Measurements from ENCODE around the gene AKT1.
"Not testable (repeated sequence)": the region's sequence is repeated elsewhere in the genome, so short reads cannot be mapped to it uniquely, and the experiment has no call there.

Gene AKT1

DNA sequence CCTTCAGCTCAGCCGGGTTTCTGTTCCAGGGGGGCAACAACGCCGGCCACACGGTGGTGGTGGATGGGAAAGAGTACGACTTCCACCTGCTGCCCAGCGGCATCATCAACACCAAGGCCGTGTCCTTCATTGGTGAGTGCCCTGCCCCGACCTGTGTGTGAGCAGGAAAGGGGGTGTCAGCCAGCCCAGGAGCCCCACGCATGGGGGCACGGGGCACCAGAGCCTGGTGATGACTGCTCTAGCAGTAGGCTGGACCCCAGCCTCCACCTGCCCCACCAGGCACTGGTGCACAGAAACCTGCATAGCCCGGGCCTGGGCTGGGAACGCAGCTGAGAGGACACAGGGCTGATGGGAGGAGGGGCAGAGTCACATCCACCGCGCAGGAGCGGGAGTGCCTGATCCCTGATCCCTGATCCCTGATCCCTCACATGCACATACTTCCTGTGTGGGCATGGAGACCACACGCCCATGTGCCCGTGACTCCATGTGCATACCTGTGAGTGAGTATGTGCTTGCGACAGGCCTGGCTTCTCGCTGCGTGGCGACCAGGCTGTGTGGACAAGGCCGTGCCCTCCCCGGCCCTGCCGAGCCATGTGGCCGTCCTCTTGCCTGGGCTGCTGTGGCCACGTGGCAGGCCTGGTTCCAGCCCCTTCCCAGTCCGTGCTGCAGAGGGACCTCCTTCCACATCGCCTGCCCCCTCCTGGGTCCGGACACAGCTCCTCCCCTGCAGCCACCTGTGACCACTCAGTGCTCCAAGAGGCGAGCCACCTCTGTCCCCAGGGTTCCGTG lies 60.4 kb downstream of the AKT1 start:
- DNase-seq, result no peak

DNA sequence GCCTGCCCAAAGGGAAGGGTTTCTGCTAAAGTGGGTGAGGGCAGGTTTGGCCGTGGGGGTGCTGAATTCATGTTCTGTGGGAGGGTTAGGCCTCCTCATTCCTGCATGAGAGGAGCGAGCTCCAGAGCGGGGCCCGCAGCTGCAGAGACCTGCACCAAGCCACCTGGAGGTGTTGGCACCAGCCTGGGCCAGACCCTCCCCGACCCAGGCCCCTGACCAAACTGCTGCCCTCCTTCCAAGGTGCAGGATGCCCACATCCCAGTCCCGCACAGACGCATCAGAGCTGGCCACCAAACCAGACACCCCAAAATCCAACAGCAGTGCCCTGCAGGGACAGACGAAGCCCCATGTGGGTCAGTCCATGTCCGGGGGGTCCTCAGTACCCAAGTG lies 61.0 kb downstream of the AKT1 start:
- no peak for DNase-seq

DNA sequence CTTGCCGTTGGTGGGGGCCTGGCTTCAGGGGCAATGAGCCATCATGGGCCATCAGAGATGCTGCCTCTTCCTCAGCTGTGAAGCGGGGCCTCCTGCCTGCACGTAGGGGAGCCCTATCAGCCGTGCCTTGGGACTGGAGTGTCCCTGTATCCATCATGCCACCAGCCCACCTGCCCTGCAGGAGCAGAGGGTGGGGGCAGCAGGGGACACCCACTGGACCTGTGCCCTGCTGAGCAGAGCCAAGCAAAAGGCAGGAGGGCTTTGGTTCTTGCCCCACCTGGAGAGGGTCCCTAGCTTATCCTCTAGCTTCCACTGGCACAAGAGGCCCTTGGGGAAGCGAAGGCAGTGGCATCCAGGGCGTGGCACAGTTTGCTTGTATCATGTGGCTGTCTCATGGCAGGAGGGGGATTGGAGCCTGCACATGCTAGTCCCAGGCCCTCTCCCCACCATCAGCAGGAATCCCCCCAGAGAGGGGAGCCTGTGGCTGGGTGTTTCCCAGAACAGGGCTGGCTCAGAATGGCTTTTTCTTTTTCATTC lies 61.4 kb downstream of the AKT1 start:
- DNase-seq, result no peak

DNA sequence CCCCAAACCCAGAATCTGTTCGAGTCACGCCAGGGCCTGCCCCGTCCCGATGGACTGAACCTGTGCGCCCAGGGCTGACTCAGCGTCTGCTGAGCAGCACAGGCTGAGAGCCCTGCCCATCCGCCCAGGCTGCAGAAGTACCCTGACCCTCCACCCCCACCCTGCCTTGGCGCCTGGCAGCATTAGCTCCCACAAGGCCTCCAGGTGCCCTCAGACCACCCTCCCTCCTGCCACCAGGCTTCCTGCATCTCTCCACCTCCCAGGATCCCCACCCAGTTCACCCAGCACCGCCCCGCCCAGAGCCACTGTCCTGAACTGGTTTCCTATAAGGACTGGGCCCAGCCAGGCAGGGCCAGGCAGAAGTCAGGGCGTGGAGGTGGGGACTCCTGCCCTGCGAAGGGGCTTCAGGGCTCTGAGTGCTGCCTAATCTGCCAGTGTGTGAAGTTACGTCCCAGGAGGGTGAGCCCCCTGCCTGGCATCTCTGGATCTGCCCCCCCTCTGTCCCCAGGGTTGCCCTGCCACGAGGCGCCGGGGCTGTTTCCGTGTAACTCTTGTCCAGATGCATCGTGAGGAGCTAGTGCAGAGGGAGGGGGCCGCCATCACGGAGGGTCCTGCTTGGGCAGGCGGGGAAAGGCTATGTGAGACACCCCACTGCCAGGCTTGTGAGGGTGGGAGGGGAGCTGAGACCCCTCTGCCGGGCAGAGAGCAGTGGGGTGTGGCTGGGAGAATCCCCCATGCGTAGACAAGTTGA lies 62.4 kb downstream of the AKT1 start:
- DNase-seq, result no peak

DNA sequence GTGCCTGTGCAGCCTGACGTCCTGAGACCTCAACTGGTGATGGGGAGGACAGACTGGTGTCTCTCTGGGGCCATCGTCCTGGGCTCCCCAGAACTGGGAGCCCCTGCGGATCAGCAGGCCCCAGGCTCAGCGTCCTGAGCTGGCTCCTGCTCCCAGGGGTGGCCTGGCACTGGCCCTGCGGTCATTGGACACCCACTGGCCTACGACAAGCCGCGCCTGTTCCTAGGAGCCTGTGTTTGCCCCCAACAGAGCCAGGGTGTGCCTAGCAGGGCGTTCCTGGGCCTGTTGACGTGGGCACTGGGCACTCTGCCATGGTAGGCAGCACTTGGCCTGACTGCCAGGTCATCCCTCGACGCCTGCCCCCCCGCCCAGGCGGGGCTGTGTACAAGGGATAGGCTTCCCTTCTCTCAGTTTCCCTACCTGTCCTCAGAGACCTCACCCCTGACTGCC lies 63.2 kb downstream of the AKT1 start:
- DNase-seq, result no peak

DNA sequence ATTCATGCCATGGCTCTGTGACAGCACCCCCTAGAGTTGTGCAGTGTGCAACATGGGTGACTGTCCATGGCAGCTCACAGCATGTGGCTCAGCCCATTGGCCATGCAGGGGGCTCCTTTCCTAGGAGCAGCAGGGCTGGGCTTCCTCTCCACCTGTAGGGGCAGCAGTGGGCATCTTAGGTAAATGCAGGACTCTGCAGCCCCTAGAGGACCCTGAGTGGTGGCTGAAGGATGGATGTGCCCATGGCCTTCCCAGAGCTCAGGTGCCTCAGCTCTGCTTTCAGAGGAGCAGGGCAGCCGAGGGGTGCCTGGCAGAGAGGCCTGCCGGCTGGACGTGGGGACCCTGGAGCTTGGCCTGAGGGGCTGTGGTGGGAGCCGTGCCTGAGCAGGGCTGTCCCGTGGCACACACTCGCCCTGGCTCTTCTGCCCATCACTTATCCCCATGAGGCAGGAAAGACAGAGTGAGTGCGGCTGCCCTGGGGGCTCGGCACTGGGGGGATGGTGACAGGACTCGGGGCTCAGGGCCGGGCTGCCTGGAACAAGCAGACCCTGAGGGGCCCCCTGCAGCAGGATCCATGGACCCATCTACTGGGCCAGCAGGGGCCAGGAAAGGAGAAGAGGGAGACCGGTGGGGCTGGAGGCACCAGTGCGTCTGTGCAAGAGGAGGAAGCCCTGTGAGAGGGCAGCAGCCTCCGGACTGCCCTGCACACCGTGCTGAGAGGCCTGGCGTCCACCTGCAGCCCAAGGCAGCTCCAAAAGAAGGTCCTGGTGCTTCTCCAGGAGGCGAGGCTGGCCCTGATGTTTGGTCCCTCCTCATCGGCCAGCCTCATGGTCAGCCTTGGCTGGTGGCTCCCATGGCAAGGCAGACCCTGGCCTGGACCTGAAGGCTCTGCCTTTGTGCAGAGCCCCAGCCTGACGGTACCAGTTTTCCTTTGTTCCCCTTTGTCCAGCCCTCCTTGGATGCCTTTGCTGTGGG lies 63.9 kb downstream of the AKT1 start:
- DNase-seq, result no peak

DNA sequence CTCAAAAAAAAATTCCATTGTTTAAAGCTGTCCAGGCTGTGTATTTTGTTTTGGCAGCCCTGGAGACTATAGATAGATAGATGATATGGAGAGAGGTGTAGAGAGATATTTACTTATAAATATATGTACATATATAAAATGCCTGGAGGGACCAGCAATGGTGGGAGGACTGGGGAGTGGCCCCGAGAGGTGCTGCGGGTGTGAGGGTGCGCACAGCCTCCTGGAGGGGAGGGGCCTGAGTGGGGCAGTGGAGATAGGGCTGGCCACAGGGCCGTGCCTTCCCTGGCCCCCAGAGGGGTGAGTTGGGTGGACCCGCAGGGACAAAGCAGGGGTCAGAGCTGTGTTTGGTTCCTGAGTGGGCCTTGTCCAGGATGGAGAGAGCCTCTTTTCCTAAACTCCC lies 65.1 kb downstream of the AKT1 start:
- no peak for DNase-seq

DNA sequence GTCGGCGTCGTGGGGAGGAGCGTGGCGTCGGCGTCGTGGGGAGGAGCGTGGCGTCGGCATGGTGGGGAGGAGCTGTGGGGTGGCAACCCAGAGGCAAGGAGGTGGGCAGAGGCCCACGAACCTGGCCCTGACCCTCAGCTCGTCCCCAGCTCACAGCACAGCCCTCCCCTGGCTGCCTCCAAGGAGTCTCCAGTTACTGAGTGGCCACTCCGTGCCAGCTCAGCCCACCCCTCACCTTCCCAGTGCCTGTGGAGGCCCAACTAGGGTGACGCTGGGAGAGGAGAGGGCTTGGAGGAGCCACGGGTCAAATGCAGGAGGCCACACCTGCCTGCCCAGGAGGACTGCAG lies 65.7 kb downstream of the AKT1 start:
- no peak for DNase-seq

DNA sequence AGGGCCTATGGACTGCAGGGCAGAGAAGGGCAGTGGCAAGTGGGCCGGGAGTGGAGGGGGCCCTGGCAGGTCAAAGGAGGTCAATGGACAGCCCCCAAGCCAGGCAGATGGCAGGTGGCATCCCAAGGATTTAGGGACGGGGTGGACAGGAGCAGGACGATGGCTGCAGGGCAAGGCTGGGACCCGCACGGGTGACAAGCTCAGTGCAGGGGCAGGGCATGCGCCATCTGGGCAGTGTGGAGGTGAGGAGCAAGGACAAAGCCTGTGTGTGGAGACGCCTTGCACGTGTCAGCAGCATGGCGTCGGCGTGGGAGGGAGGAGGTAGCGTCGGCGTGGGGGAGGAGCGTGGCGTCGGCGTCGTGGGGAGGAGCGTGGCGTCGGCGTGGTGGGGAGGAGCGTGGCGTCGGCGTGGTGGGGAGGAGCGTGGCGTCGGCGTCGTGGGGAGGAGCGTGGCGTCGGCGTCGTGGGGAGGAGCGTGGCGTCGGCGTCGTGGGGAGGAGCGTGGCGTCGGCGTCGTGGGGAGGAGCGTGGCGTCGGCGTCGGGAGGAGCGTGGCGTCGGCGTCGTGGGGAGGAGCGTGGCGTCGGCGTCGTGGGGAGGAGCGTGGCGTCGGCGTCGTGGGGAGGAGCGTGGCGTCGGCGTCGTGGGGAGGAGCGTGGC lies 66.2 kb downstream of the AKT1 start:
- DNase-seq, result not testable (repeated sequence)

DNA sequence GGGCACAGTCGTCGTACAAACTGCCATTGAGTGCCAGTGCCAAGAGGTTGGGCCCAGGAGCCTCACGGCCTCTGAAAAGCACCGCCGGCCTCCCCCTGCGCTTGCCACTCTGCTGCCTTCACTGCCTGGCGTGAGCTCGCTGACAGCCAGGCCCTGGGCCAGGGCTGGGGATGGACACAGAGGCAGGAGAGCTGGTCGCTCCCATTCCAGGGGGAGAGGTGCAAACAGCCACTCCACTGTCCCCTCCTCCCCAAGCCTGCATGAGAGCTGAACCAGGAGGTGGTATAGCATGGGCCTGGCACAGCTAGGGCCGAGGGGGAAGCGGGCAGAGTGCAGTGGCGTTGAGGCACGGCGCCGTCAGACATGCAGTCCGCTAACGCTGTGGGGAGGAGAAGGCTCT lies 66.9 kb downstream of the AKT1 start:
- DNase-seq, result no peak

DNA sequence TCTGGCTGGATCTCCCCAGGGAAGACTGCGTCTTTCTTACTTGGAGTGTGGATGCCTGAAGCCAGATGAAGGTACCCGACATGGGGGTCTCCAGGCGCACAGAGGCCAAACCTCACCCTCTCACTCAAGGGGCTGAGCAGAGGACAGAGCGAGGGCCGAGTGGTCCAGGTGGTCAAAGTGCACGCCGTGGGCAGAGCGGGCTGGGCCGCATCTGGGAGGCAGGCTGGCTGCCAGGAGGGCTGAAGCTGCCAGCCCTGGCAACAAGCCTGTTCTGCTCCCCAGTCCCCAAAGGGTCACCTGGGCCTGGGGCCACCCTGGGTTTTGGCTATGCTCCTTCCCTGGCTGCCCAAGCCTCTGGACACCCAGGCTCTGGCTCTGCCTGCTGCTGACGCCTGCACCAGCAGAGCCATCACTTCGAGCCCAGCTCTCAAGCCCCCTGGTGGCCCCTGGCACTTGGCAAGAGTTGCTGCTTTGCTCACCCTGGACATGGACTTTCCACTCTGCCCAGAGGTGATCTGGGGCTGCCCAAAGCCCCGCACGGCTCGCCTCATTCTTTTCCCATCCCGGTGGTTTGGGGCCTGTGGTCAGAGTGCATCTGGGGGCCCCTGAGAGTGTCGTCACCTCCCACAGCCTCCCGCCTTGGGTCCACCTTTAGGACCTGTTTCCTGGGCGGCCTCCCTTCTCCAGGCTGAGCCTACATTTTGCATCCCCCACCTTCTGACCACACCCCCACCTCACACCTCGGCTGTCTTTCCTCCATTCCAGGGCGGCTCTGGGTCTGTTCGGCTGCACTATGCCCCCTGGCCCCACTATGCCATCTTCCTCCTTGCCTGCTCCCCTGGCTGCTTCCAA lies 68.7 kb downstream of the AKT1 start:
- DNase-seq, result no peak

DNA sequence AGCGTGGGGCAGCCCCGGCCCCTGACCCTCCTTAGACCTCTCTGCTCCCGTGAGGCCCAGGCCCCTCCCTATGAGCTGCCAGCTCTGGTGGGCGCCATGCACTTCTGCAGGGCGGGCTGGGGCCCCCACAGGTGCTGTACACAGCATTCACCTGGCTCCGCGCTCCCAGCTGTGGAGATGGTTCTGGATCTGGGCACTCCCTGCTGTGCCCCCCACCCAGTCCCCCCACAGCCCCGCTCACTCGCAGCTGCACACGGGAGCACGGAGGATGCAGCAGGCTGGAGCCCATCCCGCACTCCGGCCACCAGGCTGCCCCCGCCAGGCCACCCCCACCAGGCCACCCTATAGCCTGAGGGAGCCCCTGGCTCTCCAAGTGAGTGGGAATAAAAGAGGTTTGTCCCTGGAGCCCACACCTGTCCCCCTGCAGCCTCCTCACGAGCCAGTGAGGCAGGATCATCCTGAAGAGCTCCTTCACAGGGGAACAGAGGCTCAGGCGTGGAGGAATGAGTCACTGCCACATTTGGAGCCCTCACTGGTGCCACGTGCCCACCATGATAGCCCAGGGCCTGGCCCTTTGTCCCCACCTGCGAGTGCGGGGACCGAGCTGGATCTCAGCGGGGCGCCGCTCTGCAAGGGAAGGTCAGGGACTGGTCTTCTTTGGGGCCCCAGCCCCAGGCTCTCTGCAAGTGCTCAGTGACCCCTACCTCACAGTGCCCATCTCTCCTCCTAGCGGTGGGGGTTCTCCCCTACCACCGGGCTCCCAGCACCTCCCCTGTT lies 69.6 kb downstream of the AKT1 start:
- no peak for DNase-seq

DNA sequence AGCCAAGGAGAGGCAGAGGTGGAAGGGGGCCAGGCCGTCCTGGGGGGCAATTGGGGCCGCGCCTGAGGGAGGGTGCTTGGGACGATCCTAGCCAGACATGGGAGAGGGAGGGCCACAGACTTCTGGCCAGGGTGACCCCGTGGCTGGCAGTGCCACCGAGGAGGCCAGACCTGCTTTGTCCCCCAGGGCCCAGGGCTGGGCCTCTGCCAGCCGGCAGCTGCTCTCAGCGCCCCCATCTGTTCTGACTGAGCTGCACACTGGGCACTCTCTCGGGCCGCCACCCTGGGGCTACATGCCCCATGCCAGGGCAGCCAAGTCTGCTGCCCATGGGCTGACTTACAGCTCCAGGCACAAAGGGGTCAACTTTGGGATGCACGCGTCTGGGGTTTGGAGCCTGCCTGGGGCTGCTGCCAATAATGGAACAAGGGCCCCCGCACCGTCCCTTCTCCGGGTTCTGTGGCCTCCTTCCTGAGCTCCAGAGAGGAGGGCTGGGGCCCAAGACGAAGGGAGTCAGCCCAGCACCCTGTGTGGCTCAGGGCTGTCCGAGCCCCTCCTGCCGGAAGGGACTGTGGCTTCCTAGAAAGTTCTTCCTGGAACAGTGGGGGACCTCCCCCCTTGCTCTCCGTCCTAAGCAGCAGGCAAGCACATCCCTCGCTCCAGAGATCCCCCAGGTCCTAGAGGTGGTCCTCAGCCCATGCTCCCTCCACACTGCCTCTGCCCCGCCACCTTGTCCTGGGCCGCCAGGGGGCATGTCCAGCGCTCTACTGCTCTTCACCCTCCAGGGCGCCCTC lies 70.4 kb downstream of the AKT1 start:
- no peak for DNase-seq

DNA sequence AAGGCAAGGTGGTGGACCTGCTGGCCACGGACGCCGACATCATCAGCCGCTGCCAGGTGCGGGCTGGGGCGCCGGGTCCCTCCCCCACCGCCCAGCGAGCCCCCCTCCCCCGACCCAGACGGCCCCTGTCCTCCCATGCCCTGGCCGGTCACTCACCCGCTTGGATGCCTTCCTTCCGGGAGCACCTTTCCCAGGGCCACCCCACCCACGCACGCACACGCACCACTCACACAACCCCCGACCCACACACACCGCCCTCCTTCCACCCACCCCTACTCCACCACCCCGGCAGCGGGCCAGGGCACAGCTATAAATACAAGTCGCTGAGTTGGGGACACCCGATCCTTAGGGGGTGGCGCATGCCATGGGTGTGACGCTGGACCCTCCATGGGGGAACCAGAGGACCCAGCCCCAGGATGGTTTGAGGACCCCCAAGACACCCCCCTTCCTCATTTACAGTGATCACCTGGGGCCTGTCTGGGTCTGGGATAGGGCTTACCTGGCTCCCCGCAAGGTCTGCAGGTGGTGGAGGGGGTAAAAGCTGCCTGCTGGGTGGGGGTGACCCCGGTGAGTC lies 71.1 kb downstream of the AKT1 start:
- DNase-seq, result no peak

DNA sequence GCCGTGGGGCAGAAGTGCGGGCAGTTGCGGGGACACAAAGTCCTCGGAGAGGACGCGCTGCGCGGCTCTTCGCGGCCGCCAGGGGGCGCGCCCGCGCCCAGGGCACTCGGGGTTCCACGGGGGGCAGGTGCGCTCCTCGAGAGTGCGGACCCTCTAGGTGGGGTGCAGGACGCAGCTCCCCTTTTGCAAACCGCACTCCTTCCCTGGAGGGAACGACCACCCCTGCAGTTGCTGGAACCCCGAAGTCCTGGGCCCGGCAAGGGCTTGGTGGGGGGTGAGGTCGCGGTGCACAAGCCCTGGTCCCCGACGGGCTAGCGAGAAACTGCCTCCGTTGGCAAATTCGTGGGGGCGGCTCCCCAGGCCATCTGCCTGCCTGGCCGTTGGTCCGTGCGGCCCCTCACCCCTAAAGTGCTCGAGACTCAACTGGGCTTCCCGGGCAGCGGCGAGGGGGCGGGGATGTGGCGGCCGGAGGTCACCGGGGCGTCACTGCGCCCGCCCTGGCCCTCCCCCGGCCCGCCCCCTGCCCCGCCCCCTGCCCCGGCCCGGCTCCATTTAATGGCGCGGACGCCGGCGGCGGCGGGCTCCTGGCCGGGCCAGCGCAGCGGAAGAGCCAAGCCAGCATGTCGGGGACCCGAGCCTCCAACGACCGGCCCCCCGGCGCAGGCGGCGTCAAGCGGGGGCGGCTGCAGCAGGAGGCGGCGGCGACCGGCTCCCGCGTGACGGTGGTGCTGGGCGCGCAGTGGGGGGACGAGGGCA lies 71.7 kb downstream of the AKT1 start, which contains the start of gene ADSS1:
TSS of gene ADSS1 (plus strand) at position 579 of the 756 bp plus-strand sequence. CDS start at position 621, 42 bp downstream.
- no peak for DNase-seq

DNA sequence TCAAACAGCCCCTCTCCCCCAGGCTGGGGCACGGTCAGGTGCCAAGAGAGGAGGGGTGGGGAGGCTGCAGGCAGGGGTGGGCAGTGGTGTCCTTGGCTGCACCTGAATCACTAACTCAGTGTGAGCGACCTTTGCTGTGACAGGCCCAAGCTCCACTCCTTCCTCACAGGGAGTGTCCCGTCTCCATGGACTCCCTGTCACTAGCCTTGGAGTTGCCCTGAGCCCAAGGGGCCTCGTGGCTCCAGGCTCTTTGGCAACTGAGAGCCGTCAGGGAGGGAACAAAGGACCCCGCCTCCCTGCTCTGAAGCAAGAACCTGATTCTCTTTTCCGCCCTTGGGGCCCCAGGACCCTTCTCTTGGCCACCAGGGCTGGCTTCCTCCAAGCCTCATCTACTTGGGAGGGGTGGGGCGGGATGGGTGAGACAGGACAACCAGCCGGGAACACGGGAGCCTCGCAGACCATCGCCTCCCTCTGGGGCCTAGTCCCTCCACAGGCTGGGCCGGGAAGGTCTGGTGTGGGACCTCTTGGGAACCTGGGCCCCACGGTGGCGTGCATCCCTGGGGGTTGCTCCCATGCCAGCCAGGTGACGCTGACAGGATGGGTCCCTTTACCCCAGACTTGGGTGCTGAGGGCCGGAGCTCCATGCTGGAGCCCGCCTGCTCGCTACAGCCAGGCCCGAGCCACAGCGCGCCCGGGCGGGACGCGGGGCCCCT lies 72.5 kb downstream of the AKT1 start:
- no peak for DNase-seq

DNA sequence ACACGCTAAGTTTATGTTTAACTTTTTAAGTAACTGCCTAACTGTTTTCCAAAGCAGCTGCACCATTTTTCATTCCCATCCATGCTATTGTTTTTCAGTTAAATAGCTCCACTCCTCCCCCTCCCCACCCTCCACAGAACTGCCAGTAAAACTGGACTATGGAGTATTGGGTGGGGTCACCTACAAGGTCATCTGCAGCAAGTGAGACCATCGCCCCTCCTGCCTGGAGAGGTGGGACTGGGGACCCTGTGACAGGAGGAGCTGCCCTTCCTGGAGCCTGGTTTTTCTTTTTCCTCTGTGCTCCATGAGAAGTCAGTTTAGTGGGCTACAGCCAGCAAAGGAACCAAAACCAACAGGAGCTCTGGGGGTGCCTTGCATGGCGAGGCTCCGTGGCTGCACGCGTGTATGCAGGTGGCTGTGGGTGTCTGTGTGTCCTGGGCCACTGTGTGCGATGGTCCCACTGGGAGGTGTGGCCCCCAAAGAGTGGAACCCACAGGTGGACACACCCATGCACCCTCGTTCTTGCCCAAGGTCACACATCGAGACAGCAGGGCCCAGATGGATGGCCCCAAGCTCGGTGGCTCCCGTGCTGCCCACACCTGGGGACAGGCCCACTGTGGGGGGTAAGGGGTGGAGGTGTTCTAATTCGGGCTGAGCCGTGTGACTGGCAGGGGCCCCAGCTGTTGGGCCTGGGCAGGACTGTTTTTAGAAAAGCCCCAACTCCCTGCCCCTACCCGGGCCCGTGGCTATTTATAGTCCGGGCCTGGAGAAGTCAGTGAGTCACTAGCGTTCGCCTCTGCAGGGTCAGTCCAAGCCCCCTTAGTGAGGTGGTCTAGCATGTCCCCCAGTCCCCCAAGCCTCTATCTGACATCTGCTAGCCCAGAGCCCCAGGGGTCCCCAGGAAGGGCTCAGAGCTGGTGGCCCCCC lies 73.8 kb downstream of the AKT1 start:
- DNase-seq, result no peak
